ENCODE data around the gene SPESP1.

SPESP1 gene

DNA sequence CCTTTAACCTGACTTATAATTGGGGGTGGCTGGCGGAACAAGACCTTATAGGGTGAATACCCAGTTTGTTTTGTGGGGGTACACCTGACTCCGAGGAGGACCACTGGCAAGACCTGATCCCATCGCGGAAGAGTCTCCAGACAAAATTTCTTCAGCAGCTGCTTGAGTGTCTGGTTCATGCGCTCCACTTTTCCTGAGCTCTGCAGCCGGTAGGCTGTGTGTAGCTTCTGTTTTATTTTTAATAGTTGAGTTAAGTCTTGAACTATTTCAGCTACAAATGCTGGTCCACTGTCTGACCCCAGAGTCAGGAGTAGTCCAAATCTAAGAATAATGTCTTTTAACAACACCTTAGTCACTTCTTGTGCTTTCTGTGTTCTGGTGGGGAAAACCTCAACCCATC, 63.0 kb downstream of the SPESP1 start:
- no peak for DNase-seq

- no peak for DNase-seq
These were observed 63.8 kb downstream of the SPESP1 start for GRCh38 chr15:68994149-68994548.

GRCh38 chr15:68994981-68995761, 64.8 kb downstream of the SPESP1 start:
- no peak for DNase-seq
